NCI-H1436 (cell line): ENCODE results near the gene IQCH.
"Not testable (repeated sequence)": the region's sequence is repeated elsewhere in the genome, so short reads cannot be mapped to it uniquely, and the experiment has no call there.

Experiments used
- DNase-seq: peaks from one replicate; lab custom pipeline; 2025; lab: John Stamatoyannopoulos, UW

Gene IQCH

GRCh38 chr15:67358812-67359211 is 104.2 kb downstream of the IQCH start:
- no peak for DNase-seq

GRCh38 chr15:67359431-67360079 is 105.0 kb downstream of the IQCH start:
- DNase-seq = no peak

GRCh38 chr15:67361100-67361499 is 106.5 kb downstream of the IQCH start:
- DNase-seq = no peak

- not testable (repeated sequence) for DNase-seq
These were observed 109.1 kb downstream of the IQCH start for GRCh38 chr15:67363712-67364111.

- DNase-seq = no peak
These were observed 111.4 kb downstream of the IQCH start for GRCh38 chr15:67365994-67366393.

- no peak for DNase-seq
These were observed 112.3 kb downstream of the IQCH start for GRCh38 chr15:67366904-67367303.

GRCh38 chr15:67369359-67369998 is 114.9 kb downstream of the IQCH start:
- no peak for DNase-seq

- DNase-seq = no peak
These were observed 115.8 kb downstream of the IQCH start for GRCh38 chr15:67370206-67370954.

- no peak for DNase-seq
These were observed 118.0 kb downstream of the IQCH start for GRCh38 chr15:67372543-67372942.

- no peak for DNase-seq
These were observed 118.5 kb downstream of the IQCH start for GRCh38 chr15:67372986-67373675.

GRCh38 chr15:67373971-67374370 is 119.4 kb downstream of the IQCH start:
- no peak for DNase-seq

GRCh38 chr15:67379530-67379929 is 124.9 kb downstream of the IQCH start:
- no peak for DNase-seq

GRCh38 chr15:67380921-67381320 is 126.3 kb downstream of the IQCH start:
- no peak for DNase-seq

- DNase-seq = no peak
These were observed 126.9 kb downstream of the IQCH start for GRCh38 chr15:67381416-67382045.

- DNase-seq = no peak
These were observed 128.1 kb downstream of the IQCH start for GRCh38 chr15:67382723-67383122.

GRCh38 chr15:67383899-67384298 is 129.3 kb downstream of the IQCH start:
- DNase-seq = no peak

- no peak for DNase-seq
These were observed 130.2 kb downstream of the IQCH start for GRCh38 chr15:67384761-67385160.

GRCh38 chr15:67385971-67386370 is 131.4 kb downstream of the IQCH start:
- DNase-seq = no peak

- DNase-seq = no peak
These were observed 132.4 kb downstream of the IQCH start for GRCh38 chr15:67386947-67387346.

GRCh38 chr15:67389975-67390374 is 135.4 kb downstream of the IQCH start:
- no peak for DNase-seq

- DNase-seq = no peak
These were observed 140.5 kb downstream of the IQCH start for GRCh38 chr15:67394873-67395639.
